Tibial artery (tissue), 4 donors: ENCODE measurements around the gene FOXD2.
A peak's percentile ranks its signal among the peaks of the same experiment; 100 is the strongest.

Experiments used
- DNase-seq, 2 donors: peaks; one replicate each; pipeline ENCODE4 v3.0.0-alpha.2; 2019
- H3K27ac ChIP-seq, 2 donors: fragments of 200-600 bp; sonication (generic) in 1 of 2; 1 replicate in 1 of 2; 2 replicates in 1 of 2; pipeline ENCODE4 v1.5.1; 2018 to 2019; ENCODE audit warnings: mild to moderate bottlenecking in 1 of 2
- H3K27me3 ChIP-seq, 2 donors: fragments of 200-600 bp; sonication (generic) in 1 of 2; one replicate each; pipeline versions ENCODE4 v1.5.1 to v1.6.0; 2016 to 2019
- H3K36me3 ChIP-seq, 3 donors: fragments of 200-600 bp; sonication (generic) in 2 of 3; one replicate each; pipeline ENCODE4 v1.5.1; 2016 to 2019; ENCODE audit warnings: mild to moderate bottlenecking in 2 of 3
- H3K4me1 ChIP-seq, 4 donors: fragments of 200-600 bp; sonication (generic) in 2 of 4; 1 replicate in 3 of 4; 2 replicates in 1 of 4; pipeline ENCODE4 v1.5.1; 2016 to 2019
- H3K4me3 ChIP-seq, 2 donors: fragments of 200-600 bp; sonication (generic) in 1 of 2; 1 replicate in 1 of 2; 2 replicates in 1 of 2; pipeline ENCODE4 v1.5.1; 2018 to 2019; ENCODE audit warnings: mild to moderate bottlenecking in 2 of 2
- H3K9me3 ChIP-seq, 3 donors: fragments of 200-600 bp; sonication (generic) in 1 of 3; one replicate each; pipeline ENCODE4 v1.5.1; 2016 to 2019
- intact Hi-C: fragments of 100-400 bp; cut with DNase I; formaldehyde crosslinking; loops from one replicate; pipeline ENCODE4 v1.15.0; 2023; ENCODE audit warnings: low total_unique reads
- TF ChIP-seq, protein P1 (sequence below), 2 experiments: fragments of 200-600 bp in 1 of 2; fragments of 450-650 bp in 1 of 2; IDR thresholded peaks; one replicate each; pipeline ENCODE4 v1.5.1; 2017 to 2019; ENCODE audit warnings: antibody characterized with exemption in 2 of 2, mild to moderate bottlenecking in 1 of 2, moderate library complexity in 1 of 2

The FOXD2 gene

DNA sequence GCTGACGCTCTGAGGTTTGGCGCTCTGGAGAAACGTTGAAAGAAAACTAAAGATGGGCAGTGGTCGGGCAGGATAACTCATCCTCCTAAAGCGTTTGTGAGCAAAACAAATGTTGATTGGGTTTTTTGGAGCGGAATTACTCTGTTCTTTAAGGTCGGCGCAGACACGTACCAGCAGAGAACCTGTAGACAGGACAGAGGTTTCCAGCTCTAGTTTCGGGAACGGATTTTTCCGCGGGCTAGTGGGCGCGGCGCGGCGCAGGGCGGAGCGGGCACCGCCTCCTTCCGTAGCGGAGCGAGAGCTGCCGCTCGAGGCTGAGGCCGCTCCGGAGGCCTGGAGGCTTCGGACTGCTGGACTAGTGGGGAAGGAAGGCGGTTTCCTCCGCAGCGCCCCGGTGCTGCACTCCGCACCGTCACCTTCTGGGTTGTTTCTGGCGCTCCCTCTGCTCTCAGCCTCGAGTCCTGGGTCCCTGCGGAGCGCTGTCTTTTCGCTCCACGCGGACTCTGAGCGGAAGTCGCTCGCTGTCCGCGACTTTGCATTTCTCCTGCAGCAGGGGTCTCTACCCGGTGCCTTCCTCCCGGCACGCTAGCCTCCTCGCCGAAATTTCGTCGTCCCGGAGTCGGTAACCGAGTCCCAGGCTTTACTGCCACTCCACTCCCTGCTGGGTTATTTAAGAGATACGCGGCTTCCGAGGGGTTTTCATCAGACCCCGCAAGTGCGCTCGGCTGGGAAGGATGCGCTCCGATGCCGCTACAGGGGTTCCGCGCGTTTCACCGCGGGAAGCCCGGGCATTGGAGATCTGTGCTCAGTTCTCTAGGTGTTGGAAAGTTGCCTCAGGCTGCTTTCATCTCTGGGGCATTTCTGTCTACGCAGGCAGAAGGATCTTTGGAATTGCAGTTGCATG lies 7.0 kb downstream of the FOXD2 start:
- DNase-seq, result no peak
- peaks cover 0 to 39% (median 16%) of the 10 kb centered on the region in 4 donors for H3K4me1 ChIP-seq
- H3K27me3 ChIP-seq, result peaks cover 0 to 74% of the 10 kb centered on the region in 2 donors
- H3K4me3 ChIP-seq, result peak overlapping the region; percentile 24 to 49
- no peak overlapping the region for H3K27ac ChIP-seq
- intact Hi-C loops, result loop anchor here (10.0 kb wide), 1 partner anchor 140 kb away; no protein-coding TSS in a partner anchor
- H3K9me3 ChIP-seq, result no peaks in the 10 kb centered on the region
- H3K36me3 ChIP-seq, result no peaks in the 10 kb centered on the region
- TF ChIP-seq, protein P1, sequence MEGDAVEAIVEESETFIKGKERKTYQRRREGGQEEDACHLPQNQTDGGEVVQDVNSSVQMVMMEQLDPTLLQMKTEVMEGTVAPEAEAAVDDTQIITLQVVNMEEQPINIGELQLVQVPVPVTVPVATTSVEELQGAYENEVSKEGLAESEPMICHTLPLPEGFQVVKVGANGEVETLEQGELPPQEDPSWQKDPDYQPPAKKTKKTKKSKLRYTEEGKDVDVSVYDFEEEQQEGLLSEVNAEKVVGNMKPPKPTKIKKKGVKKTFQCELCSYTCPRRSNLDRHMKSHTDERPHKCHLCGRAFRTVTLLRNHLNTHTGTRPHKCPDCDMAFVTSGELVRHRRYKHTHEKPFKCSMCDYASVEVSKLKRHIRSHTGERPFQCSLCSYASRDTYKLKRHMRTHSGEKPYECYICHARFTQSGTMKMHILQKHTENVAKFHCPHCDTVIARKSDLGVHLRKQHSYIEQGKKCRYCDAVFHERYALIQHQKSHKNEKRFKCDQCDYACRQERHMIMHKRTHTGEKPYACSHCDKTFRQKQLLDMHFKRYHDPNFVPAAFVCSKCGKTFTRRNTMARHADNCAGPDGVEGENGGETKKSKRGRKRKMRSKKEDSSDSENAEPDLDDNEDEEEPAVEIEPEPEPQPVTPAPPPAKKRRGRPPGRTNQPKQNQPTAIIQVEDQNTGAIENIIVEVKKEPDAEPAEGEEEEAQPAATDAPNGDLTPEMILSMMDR (IDR thresholded peaks at IDR 0.05), result no peak

DNA sequence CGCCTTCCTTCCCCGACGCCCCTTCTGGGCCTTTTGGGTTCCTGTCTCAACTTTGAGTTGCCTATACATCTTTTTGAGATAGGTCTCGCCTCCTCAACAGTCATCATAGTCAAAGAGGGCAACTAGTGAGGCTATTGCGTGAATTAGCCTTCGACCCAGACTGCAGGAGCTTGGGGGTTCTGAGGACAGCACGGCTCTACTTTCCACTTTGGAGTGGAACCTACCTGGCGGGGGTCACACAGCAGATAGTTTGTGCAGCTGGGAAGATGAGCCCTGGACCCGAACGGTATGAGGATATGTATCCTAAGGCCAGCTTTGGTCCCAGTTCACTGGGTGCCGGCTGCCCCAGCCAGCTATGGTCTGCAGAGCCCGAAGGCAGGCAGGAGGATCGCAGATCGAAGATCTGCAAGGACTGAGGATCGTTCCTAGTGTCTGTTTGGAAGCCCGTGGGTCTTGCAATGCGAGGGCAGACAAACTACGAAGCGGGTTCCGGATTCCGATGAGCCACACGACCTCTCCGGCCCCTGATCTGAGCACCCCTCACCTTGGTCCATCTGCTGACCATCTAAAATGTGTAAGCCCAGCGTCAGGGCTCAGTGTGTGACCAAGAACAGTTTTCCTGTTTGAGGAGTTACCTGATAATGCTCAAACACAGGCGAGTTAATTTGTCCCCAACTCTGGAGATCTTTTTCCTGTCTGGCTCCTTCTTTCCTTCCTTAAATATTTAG lies 8.1 kb downstream of the FOXD2 start:
- intact Hi-C loops, result loop anchor here (10.0 kb wide), 1 partner anchor 139 kb away; no protein-coding TSS in a partner anchor
- H3K36me3 ChIP-seq, result no peaks in the 10 kb centered on the region
- H3K4me3 ChIP-seq, result no peak overlapping the region
- TF ChIP-seq, protein P1 (IDR thresholded peaks at IDR 0.05), result no peak
- no peak for DNase-seq
- H3K27ac ChIP-seq, result no peak overlapping the region
- H3K4me1 ChIP-seq, result peaks cover 0 to 30% (median 14%) of the 10 kb centered on the region in 4 donors
- H3K9me3 ChIP-seq, result no peaks in the 10 kb centered on the region
- peaks cover 0 to 74% of the 10 kb centered on the region in 2 donors for H3K27me3 ChIP-seq

DNA sequence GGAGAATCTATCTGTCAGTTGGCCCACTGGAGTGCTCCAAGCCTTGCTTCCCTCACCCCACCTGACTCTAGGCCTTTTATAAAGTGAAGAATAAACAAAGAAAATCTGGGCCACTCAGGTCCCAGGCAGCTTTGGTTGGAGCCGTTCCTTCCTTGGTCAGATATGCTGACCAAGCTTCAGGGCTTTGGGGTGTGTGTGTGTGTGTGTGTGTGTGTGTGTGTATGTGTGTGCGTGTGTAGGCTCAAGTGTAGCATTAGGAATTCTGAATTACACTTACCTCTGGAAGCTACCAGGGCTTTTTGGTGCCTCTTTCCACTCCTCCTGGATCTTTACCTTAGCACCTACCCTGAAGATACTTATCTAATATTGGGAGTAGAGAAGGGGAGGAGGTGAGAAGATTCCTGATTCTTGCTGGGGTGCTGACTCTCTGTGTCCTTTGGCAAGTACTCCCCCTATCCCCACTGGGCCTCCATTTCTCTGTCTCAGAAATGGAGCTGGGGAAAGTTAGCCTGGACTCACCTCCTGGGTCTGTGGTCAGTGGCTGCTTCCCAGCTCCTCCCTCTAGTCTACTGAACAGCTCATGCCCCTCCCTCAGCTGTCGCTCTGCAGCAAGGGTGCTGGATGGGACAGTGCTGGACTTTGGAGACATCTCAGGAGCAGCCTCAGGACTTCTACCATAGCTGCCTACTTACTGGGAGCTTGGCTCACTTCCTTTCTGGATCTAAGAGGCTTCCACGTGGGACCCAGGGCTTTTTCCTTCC lies 10.8 kb downstream of the FOXD2 start:
- H3K4me3 ChIP-seq, result no peak overlapping the region
- intact Hi-C loops, result loop anchor here (10.0 kb wide), 1 partner anchor 136 kb away; no protein-coding TSS in a partner anchor
- H3K36me3 ChIP-seq, result no peaks in the 10 kb centered on the region
- peaks cover 0 to 30% (median 14%) of the 10 kb centered on the region in 4 donors for H3K4me1 ChIP-seq
- no peak for DNase-seq
- H3K27ac ChIP-seq, result no peak overlapping the region
- TF ChIP-seq, protein P1 (IDR thresholded peaks at IDR 0.05), result no peak
- H3K9me3 ChIP-seq, result no peaks in the 10 kb centered on the region
- peaks cover 0 to 57% of the 10 kb centered on the region in 2 donors for H3K27me3 ChIP-seq

DNA sequence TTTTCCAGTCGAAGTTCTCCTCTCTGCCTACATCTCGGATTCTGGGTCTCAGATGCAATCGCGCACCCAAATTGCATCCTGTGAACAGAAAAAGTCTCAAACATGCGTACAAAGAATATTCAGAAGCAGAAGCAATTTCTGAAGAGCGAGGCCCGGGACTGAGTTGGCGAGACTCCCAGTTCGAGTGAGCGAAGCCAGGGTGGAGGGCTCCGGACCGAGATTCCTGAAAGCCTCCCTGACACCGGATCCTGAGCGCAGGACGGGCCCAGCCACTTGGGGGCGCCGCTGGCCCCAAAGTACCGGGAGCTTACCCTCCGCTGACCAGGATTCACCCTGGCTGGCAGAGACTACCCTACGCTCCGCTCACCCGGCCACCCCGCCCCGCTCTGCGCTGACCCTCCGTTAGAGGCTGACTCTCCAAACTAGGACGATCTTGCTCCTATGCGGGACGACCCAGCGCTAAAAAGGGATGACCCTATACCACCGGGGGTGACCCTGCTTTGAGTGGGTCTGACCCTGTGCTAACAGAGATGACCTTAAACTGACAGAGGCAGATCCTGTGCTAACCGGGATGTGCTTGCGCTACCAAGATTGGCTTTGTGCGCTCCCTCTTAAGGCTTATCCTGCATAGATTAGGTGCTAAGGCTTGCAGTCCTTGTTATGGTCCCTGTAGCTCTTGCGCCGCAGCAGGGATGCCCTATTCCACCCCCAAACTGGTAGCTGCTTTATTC lies 12.1 kb downstream of the FOXD2 start:
- Histone ChIP-seq H3K4me1 (peaks cover 0 to 16% (median 7%) of the 10 kb centered on the region in 4 donors), H3K27ac (no peak overlapping the region), H3K4me3 (no peak overlapping the region), H3K27me3 (peaks cover 0 to 44% of the 10 kb centered on the region in 2 donors), H3K36me3 (no peaks in the 10 kb centered on the region), H3K9me3 (no peaks in the 10 kb centered on the region)
- no peak for DNase-seq
- intact Hi-C loops, result loop anchor here (10.0 kb wide), 1 partner anchor 135 kb away; no protein-coding TSS in a partner anchor
- TF ChIP-seq, protein P1 (IDR thresholded peaks at IDR 0.05), result peak in 1 of 2 experiments; percentile 48
